GM12892 (cell line): ENCODE results near the gene CNDP1.

Experiments used
- POLR2A ChIP-seq: IDR thresholded peaks from 2 replicates; pipeline ENCODE4 v1.6.1; 2011; ENCODE audit warnings: low read depth, low read length, control low read depth
- POLR2AphosphoS5 ChIP-seq: IDR thresholded peaks from 2 replicates; pipeline ENCODE4 v1.6.1; 2011; ENCODE audit warnings: low read depth, low read length, control low read depth
- TAF1 ChIP-seq: IDR thresholded peaks from 2 replicates; pipeline ENCODE4 v1.6.1; 2011; ENCODE audit warnings: low read depth, mild to moderate bottlenecking, control low read depth, low read length, borderline replicate concordance

- no peak for TF ChIP-seq POLR2AphosphoS5
- TF ChIP-seq POLR2A = no peak
- TF ChIP-seq TAF1 = no peak
These were observed 25.5 kb upstream of the CNDP1 start for GRCh38 chr18:74508821-74509225.
